Upper lobe of left lung (tissue), 6 donors: ENCODE data around the gene SIRT3. TPM values are rescaled to one million over a fixed set of nuclear protein-coding genes. Genes with fewer than 3 reads are reported as not detected.

ENCODE experiments used
- ATAC-seq, 2 donors: fragments of 200-7000 bp; cut with Tn5 transposase; one replicate each; pipeline ENCODE4 v1.9.1; 2022; ENCODE audit warnings: mild to moderate bottlenecking in 2 of 2, moderate library complexity in 2 of 2; ENCODE audit not compliant: low FRiP score in 2 of 2
- DNase-seq, 2 donors: peaks; one replicate each; pipeline ENCODE4 v3.0.0-alpha.2; 2019 to 2020
- H3K27ac ChIP-seq, 4 donors: fragments of 200-600 bp; sonication (generic); one replicate each; pipeline ENCODE4 v1.5.1; 2016 to 2019
- H3K27me3 ChIP-seq, 4 donors: fragments of 200-600 bp; sonication (generic); one replicate each; pipeline ENCODE4 v1.5.1; 2017 to 2019
- H3K36me3 ChIP-seq, 4 donors: fragments of 200-600 bp; sonication (generic); one replicate each; pipeline ENCODE4 v1.5.1; 2016 to 2019
- H3K4me1 ChIP-seq, 4 donors: fragments of 200-600 bp; sonication (generic); one replicate each; pipeline ENCODE4 v1.5.1; 2018 to 2019
- H3K4me3 ChIP-seq, 4 donors: fragments of 200-600 bp; sonication (generic); one replicate each; pipeline ENCODE4 v1.5.1; 2017 to 2019; ENCODE audit warnings: mild to moderate bottlenecking in 2 of 4, moderate library complexity in 1 of 4
- H3K9me3 ChIP-seq, 4 donors: fragments of 200-600 bp; sonication (generic); one replicate each; pipeline ENCODE4 v1.5.1; 2018 to 2019
- EP300 ChIP-seq, 4 donors: sonication (generic); formaldehyde crosslinking; IDR thresholded peaks; one replicate each; pipeline ENCODE4 v1.5.1; 2017; ENCODE audit warnings: antibody characterized with exemption in 4 of 4, control low read depth in 2 of 4
- POLR2A ChIP-seq, 4 donors: fragments of 450-650 bp; IDR thresholded peaks; one replicate each; pipeline ENCODE4 v1.5.1; 2016 to 2017; ENCODE audit warnings: antibody characterized with exemption in 4 of 4, mild to moderate bottlenecking in 2 of 4
- POLR2AphosphoS5 ChIP-seq, 2 donors: sonication (generic); formaldehyde crosslinking; IDR thresholded peaks; one replicate each; pipeline ENCODE4 v1.5.1; 2017; ENCODE audit warnings: antibody characterized with exemption in 2 of 2
- WGBS, 2 donors: methylation state at CpG; one replicate each; pipeline ENCODE4 v1.1.5; 2017 to 2018; 5-methylcytosine and 5-hydroxymethylcytosine counted together
- total RNA-seq, 6 donors: library from RNA; depleted of rRNA in 4 of 6; stranded (reverse); fragments of >200 nt in 4 of 6; gene quantifications; one replicate each; pipeline versions ENCODE4 v1.1.0 to v1.2.1, GENCODE V29; 2016 to 2021
- TF ChIP-seq, protein P1 (sequence below), 6 experiments: fragments of 450-650 bp in 4 of 6; fragments of 200-600 bp in 2 of 6; sonication (generic) in 2 of 6; IDR thresholded peaks; one replicate each; pipeline ENCODE4 v1.5.1; 2016 to 2019; ENCODE audit warnings: antibody characterized with exemption in 6 of 6
- donor health status: DM: no; HTN: no; CAD: no; lungs with moderate emphysema.
- donor health status: DM: no; HTN: yes; CAD: no; lungs with severe emphysema.

SIRT3 gene
- total RNA-seq = 10 to 100 TPM; 11.7 to 37.6 (median 24.0) TPM

DNA sequence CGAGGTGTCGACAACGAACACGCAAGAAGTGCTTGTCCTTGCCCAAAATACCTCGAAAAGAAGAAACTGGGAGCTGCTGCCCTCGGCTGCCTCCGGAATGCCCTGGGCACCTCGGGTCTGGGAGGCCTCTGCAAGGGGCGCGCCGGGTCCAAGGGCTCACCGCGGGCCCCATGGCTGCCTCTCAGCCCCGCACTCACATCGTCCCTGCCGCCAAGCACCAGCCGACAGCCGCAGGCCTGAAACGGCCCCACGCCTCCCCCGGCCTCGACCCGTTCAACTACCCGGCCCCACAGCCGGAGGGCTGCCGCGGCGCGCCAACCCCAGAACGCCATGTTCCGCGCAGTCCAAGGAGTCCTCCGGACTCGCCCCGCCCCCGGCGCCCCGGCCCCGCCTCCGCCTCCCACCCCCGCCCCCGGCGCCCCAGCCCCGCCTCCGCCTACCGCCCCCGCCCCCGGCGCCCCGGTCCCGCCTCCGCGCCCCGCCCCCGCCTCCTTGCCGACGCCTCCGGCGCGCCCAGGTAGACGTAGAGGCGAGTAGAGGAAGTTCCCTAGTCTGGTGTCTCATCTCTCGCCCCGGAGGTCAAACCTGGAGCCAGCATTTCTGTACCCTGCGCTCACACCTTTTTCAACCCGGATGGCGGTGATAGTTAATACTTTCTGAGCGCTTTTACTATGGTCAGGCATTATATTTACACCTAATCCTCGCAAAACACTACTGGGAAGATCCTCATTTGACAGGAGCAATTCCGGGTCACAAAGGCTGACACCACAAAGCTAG, at the start of gene SIRT3:
Gene SIRT3, minus strand, starts transcription at position 346 of the 777 bp plus-strand sequence. Its CDS starts 14 bp downstream, at position 332.
- peaks cover 0 to 18% (median 5%) of the 10 kb centered on the region in 4 donors for H3K36me3 ChIP-seq

DNA sequence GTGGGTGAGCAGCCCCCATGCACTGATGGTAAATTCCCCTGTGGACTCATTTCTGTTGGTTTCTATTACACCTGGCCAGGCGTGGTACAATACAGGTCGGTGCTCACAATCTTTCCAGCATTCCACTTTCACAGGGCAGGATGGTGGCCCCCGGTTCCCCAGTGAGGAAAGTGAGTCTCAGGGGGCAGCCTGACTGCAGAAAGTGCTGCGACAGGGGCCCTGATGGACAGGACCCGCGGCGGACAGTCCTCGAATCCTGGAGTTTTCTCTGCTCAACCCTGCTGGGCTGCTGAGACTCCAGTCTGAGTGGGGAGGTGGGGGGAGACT, 49.7 kb upstream of the SIRT3 start:
- no peak for ATAC-seq
- 82 to 93% methylated on average over 8 of the region's 8 CpGs for WGBS, 2 donors
- Histone ChIP-seq H3K36me3 (no peaks in the 10 kb centered on the region), H3K9me3 (no peaks in the 10 kb centered on the region), H3K27me3 (peaks cover 0 to 20% (median 11%) of the 10 kb centered on the region in 4 donors), H3K4me3 (no peak overlapping the region), H3K4me1 (peaks cover 23 to 36% (median 30%) of the 10 kb centered on the region in 4 donors), H3K27ac (no peak overlapping the region)
- no peak for DNase-seq
- TF ChIP-seq POLR2AphosphoS5 (IDR thresholded peaks at IDR 0.05) (no peak), EP300 (IDR thresholded peaks at IDR 0.05) (no peak), POLR2A (IDR thresholded peaks at IDR 0.05) (no peak)
- TF ChIP-seq, protein P1, sequence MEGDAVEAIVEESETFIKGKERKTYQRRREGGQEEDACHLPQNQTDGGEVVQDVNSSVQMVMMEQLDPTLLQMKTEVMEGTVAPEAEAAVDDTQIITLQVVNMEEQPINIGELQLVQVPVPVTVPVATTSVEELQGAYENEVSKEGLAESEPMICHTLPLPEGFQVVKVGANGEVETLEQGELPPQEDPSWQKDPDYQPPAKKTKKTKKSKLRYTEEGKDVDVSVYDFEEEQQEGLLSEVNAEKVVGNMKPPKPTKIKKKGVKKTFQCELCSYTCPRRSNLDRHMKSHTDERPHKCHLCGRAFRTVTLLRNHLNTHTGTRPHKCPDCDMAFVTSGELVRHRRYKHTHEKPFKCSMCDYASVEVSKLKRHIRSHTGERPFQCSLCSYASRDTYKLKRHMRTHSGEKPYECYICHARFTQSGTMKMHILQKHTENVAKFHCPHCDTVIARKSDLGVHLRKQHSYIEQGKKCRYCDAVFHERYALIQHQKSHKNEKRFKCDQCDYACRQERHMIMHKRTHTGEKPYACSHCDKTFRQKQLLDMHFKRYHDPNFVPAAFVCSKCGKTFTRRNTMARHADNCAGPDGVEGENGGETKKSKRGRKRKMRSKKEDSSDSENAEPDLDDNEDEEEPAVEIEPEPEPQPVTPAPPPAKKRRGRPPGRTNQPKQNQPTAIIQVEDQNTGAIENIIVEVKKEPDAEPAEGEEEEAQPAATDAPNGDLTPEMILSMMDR (IDR thresholded peaks at IDR 0.05) = no peak

More for the DNA sequence above, at the start of gene SIRT3:
- peak within 1 kb of the TSS; percentile 92 to 97 (median 96) for H3K27ac ChIP-seq
- H3K4me3 ChIP-seq = peak within 1 kb of the TSS; percentile 80 to 98 (median 89)
- TF ChIP-seq EP300 (IDR thresholded peaks at IDR 0.05) (no peak), POLR2AphosphoS5 (IDR thresholded peaks at IDR 0.05) (peak; percentile 35 to 37), POLR2A (IDR thresholded peaks at IDR 0.05) (peak in 3 of 4 donors; percentile 23 to 69 (median 58))
- TF ChIP-seq, protein P1 (IDR thresholded peaks at IDR 0.05) = peak in 5 of 6 experiments; percentile 19 to 52 (median 27)
- ATAC-seq = peak; percentile 94 to 96
- H3K27me3 ChIP-seq = no peaks in the 10 kb centered on the region
- H3K4me1 ChIP-seq = peaks cover 21 to 31% (median 23%) of the 10 kb centered on the region in 4 donors
- WGBS, 2 donors = 0% methylated on average over 7 to 28 of the region's 70 CpGs
- peak; percentile 89 to 97 for DNase-seq
- no peaks in the 10 kb centered on the region for H3K9me3 ChIP-seq

DNA sequence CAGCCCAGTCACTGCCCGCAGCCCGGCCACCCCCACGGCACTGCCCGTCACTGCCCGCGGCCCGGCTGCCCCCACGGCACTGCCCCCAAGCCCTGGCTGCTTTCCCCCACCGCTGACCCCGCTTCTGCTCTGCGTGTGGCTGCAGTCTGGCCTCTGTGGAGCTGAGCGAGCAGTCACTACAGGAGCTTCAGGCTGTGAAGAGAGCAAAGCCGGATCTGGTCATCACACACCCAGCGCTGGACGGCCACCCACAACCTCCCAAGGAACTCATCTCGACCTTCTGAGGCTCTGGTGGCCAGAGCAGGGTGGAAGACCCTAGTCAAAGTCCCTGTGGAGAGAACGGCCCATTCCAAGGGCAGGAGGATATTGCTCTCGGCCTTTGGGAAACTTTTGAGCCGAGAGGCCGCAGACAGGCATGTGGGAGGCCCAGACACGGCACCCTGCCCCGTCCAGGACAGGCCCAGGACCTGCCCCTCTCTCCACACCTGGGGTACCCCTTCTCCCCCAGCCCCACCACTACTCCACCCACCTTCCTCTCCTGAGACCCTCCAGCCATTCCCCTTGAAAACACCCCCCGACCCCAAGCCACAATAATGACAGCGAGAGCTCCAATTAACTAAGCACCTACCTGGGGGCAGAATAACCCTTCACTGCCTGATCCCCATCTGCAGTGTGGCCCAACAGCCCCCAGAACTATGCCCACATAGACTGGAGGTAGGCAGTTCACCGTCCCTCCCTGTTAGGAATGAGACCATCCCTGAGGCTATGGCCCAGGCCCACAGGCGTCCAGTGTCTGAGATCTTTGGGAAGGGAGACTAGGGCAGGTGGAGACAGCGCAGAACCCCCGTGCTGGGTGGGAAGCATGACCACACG, 49.1 kb upstream of the SIRT3 start:
- Histone ChIP-seq H3K27ac (no peak overlapping the region), H3K36me3 (no peaks in the 10 kb centered on the region), H3K27me3 (peaks cover 0 to 25% (median 14%) of the 10 kb centered on the region in 4 donors), H3K9me3 (no peaks in the 10 kb centered on the region), H3K4me1 (peaks cover 27 to 41% (median 34%) of the 10 kb centered on the region in 4 donors), H3K4me3 (no peak overlapping the region)
- no peak for TF ChIP-seq POLR2AphosphoS5 (IDR thresholded peaks at IDR 0.05)
- TF ChIP-seq POLR2A (IDR thresholded peaks at IDR 0.05) = no peak
- TF ChIP-seq EP300 (IDR thresholded peaks at IDR 0.05) = no peak
- TF ChIP-seq, protein P1 (IDR thresholded peaks at IDR 0.05) = no peak
- ATAC-seq = no peak
- DNase-seq = peak in 1 of 2 donors; percentile 72
- WGBS, 2 donors = 90 to 92% methylated on average over 20 to 25 of the region's 29 CpGs

DNA sequence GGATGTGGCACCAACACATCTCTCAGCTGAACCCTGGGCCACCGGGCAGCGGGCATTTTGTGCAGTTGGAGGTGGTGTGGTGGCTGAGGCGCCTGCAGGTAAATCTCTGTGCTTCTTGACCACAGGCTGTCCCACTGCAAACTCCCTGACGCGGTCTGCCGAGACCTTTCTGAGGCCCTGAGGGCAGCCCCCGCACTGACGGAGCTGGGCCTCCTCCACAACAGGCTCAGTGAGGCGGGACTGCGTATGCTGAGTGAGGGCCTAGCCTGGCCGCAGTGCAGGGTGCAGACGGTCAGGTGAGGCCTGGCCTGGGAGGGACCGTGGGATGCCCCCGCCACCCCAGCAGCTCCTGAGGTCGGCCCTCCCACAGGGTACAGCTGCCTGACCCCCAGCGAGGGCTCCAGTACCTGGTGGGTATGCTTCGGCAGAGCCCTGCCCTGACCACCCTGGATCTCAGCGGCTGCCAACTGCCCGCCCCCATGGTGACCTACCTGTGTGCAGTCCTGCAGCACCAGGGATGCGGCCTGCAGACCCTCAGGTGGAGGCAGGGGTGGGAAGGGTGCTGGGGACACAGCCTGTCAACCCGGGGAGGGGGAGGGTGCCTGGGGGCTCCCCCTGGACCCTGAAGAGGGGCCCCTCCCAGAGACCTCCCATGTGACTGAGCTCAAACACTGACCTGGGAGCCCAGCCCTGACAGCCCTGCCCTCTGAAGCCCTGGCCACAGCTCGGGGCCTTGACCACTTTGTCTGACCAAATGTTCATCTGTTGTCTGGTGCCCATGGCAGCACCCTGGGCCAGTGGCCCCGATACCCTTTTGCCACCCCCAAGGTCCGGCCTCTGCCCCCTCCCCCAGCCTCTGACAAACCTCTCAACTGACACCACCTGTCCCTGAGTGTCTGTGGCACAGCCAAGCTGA, 48.2 kb upstream of the SIRT3 start:
- TF ChIP-seq EP300 (IDR thresholded peaks at IDR 0.05) = no peak
- TF ChIP-seq POLR2A (IDR thresholded peaks at IDR 0.05) = no peak
- TF ChIP-seq, protein P1 (IDR thresholded peaks at IDR 0.05) = no peak
- TF ChIP-seq POLR2AphosphoS5 (IDR thresholded peaks at IDR 0.05) = no peak
- Histone ChIP-seq H3K36me3 (no peaks in the 10 kb centered on the region), H3K27me3 (peaks cover 0 to 34% (median 21%) of the 10 kb centered on the region in 4 donors), H3K27ac (no peak overlapping the region), H3K4me3 (no peak overlapping the region), H3K9me3 (no peaks in the 10 kb centered on the region), H3K4me1 (peaks cover 27 to 41% (median 35%) of the 10 kb centered on the region in 4 donors)
- 86 to 90% methylated on average over 5 to 19 of the region's 24 CpGs for WGBS, 2 donors
- DNase-seq (peak in 1 of 2 donors; percentile 70), ATAC-seq (no peak)
